Stimulated activated naive B cell treated with anti-CD40 and anti-IgM and Interleukin-4, amounts not matched to agents 10 μg/mL and 1 μg/mL and 100 μg/mL, for 72 hours (primary cell): ENCODE results near the gene UCN.
"Not testable (repeated sequence)": the region's sequence is repeated elsewhere in the genome, so short reads cannot be mapped to it uniquely, and the experiment has no call there.

ENCODE experiments used
- ATAC-seq, 2 donors: fragments of 150-1000 bp; cut with Tn5 transposase; replicated peaks; 2 replicates each; pipeline ENCODE4 v1.10.0; 2021; ENCODE audit warnings: moderate library complexity in 1 of 2
- DNase-seq: peaks from one replicate; pipeline ENCODE4 v3.0.0; 2021
- H3K27ac Mint-ChIP-seq: one replicate; pipeline ENCODE4 v1.8.0; 2022; ENCODE audit warnings: mild to moderate bottlenecking, mixed read lengths
- H3K27me3 Mint-ChIP-seq, 2 donors: one replicate each; pipeline ENCODE4 v1.8.0; 2022; ENCODE audit warnings: mixed read lengths in 2 of 2
- H3K36me3 Mint-ChIP-seq, 2 donors: one replicate each; pipeline ENCODE4 v1.8.0; 2022; ENCODE audit warnings: mixed read lengths in 2 of 2, mild to moderate bottlenecking in 1 of 2
- H3K4me1 Mint-ChIP-seq, 2 donors: one replicate each; pipeline ENCODE4 v1.8.0; 2022; ENCODE audit warnings: mixed read lengths in 2 of 2, mild to moderate bottlenecking in 1 of 2
- H3K4me3 Mint-ChIP-seq, 2 donors: one replicate each; pipeline ENCODE4 v1.8.0; 2022; ENCODE audit warnings: mild to moderate bottlenecking in 2 of 2, mixed read lengths in 2 of 2, moderate library complexity in 1 of 2
- H3K9me3 Mint-ChIP-seq, 2 donors: one replicate each; pipeline ENCODE4 v1.8.0; 2022; ENCODE audit warnings: mixed read lengths in 2 of 2, mild to moderate bottlenecking in 1 of 2

UCN gene

DNA sequence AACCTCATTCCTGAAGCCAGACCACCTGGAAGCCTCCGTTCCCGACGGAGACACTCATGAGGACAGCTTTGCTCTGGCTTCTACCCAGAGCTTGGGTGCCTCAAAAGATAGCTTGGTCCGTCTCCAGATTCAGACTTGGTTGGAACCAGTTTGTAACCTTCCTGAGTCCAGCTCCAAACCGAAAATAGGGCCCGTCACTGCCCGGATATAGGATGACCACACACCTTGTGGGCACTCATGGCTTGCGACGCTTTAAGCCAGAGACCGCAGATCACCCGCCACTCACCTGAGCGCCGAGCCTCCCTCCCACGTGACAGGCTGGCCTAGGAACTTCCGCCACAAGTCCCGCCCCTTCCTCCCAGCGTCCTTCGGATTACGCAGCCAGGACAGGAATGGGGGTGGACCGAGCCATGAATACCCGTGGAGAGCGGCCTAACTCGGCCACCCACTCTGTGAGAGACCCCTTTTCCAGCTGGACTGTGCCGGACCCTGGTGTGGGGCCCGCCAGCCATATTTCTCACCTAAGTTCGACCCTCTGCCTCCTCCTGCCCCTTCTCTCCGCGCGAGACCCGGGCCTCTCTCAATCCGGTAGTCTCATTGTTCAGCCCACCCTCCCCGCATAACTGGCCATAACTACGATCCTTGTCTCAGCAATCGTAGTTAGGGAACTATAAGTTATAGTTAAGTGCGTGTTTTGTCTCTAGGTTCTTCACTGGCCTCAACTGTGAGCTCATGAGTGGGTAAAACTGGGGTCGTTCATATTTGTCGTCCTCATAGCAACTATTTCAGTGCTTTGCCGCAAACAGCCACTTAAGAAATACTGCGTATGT lies 14.7 kb upstream of the UCN start, which contains the start of gene MPV17:
Gene MPV17, minus strand, starts transcription at position 332 of the 830 bp plus-strand sequence. CDS start 580 bp downstream, outside the sequence.
- Mint-ChIP-seq H3K27me3 (no peaks in the 10 kb centered on the region), H3K9me3 (no peaks in the 10 kb centered on the region), H3K36me3 (peaks cover 31 to 33% of the 10 kb centered on the region in 2 donors), H3K27ac (peak within 1 kb of the TSS; percentile 96), H3K4me3 (peak within 1 kb of the TSS; percentile 88 to 92), H3K4me1 (peaks cover 11 to 35% of the 10 kb centered on the region in 2 donors)
- ATAC-seq (peak; percentile 96), DNase-seq (peak; percentile 84)

DNA sequence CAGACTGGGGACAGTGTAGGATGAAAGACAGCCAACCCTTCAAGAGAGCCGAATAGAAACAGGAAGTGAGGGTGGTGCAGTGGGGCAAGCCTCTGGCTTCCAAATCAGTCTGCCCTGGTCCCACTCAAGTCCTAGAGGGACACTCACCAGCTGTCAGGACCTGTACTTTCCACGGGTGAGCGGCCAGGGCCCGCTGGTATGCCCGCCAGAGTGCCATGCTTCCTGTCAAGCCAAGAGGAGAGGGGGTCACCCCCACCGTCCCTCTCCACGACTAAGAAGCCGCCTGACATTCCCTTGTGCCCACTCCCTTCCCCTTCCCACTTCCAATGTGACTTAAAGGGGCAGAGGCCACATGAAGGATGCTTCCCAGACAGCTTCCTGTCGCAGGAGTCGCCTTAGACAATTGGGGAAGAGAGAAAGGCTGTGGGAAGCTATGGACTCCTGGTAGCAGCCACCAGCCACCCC lies 14.1 kb upstream of the UCN start:
- H3K36me3 Mint-ChIP-seq, result peaks cover 27 to 32% of the 10 kb centered on the region in 2 donors
- peak; percentile 16 for DNase-seq

DNA sequence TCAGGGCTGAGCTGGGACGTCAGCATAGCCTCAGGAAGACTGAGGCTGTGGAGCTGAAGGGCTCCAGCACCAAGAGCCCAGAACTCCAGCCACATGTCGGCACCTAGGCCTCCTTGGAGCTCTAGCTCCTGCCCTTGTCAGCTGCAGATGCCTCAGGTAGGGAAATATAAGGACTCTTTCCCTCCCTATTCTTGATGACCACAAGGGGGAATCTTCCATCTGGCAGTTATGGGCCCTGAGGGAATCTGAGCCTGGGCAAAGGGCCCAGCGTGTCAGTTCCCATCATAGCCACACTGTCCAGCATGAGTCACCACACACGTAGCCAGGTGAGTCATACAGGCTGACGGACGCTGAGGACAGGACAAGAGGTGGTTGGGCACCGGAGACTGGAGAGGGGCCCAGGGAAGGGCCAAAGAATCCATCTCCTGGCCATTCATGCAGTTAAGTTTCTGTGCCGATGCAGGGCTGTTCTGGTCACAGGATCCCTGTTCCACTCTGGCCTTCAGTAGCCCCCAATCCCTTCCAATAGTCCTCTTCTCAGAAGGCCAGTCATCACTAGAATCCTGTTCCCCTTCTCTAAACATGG lies 12.8 kb upstream of the UCN start:
- Mint-ChIP-seq H3K4me3 (peak overlapping the region in 1 of 2 donors; percentile 1), H3K36me3 (peaks cover 16 to 28% of the 10 kb centered on the region in 2 donors), H3K27ac (no peak overlapping the region), H3K4me1 (peaks cover 9 to 25% of the 10 kb centered on the region in 2 donors), H3K27me3 (no peaks in the 10 kb centered on the region), H3K9me3 (no peaks in the 10 kb centered on the region)
- DNase-seq (no peak), ATAC-seq (no peak)

More for the DNA sequence above, 14.1 kb upstream of the UCN start:
- H3K27ac Mint-ChIP-seq, result peak overlapping the region; percentile 96
- peaks cover 11 to 35% of the 10 kb centered on the region in 2 donors for H3K4me1 Mint-ChIP-seq
- no peaks in the 10 kb centered on the region for H3K9me3 Mint-ChIP-seq
- ATAC-seq, result peak; percentile 63 to 66
- peak overlapping the region; percentile 88 to 92 for H3K4me3 Mint-ChIP-seq
- no peaks in the 10 kb centered on the region for H3K27me3 Mint-ChIP-seq

DNA sequence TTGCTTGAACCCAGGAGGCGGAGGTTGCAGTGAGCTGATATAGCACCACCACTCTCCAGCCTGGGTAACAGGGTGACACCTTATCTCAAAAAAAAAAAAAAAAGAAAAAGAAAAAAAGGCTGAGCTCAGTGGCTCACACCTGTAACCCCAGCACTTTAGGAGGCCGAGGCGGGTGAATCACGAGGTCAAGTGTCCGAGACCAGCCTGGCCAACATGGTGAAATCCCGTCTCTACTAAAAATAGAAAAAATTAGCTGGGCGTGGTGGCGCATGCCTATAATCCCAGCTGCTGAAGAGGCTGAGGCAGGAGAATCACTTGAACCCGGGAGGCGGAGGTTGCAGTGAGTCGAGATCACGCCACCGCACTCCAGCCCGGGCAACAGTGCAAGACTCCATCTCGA lies 11.6 kb upstream of the UCN start:
- Mint-ChIP-seq H3K36me3 (peaks cover 11 to 23% of the 10 kb centered on the region in 2 donors), H3K4me1 (peaks cover 9 to 25% of the 10 kb centered on the region in 2 donors)
- not testable (repeated sequence) for H3K27ac Mint-ChIP-seq, DNase-seq, H3K27me3 Mint-ChIP-seq, H3K4me3 Mint-ChIP-seq, ATAC-seq, H3K9me3 Mint-ChIP-seq

DNA sequence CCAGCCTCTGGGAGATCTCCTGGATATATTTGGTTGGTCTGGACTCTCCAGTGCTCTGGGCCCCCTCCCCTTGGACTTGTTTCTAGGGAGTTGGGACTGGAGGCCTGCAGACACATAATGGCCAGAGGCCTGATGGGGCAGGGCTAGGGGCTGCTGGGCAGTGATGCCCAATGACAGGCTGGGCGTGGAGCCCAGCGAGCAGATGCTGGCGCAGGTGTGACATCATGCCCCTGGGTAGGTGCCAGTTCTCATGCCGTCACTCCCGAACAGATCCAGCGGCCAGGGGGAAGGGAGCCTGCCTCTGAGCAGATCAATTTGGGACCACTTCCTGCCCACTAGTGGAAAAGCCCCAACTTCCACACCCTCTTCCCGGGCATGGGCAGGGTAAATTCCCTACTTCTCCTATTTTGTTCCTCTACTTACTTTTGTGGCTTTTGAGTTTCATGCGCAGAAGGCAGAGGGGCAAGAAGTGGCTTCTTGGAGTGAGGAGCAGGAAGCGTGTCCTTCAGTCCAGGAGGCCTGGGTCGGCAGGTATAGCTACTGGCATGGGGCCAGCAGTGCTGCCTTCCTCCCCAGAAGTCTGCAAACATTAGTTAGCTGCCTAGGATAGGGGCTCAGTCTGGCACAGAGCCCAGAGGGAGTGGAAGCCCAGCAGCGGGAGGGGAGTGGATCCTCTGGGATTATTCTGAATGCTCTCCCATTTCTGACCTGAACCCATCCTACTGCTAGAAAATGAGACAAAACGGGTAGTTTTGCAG lies 8.6 kb upstream of the UCN start:
- Mint-ChIP-seq H3K27me3 (no peaks in the 10 kb centered on the region), H3K36me3 (peaks cover 20 to 30% of the 10 kb centered on the region in 2 donors), H3K9me3 (no peaks in the 10 kb centered on the region), H3K4me3 (no peak overlapping the region), H3K4me1 (peaks cover 5 to 11% of the 10 kb centered on the region in 2 donors), H3K27ac (no peak overlapping the region)
- DNase-seq (no peak), ATAC-seq (no peak)

DNA sequence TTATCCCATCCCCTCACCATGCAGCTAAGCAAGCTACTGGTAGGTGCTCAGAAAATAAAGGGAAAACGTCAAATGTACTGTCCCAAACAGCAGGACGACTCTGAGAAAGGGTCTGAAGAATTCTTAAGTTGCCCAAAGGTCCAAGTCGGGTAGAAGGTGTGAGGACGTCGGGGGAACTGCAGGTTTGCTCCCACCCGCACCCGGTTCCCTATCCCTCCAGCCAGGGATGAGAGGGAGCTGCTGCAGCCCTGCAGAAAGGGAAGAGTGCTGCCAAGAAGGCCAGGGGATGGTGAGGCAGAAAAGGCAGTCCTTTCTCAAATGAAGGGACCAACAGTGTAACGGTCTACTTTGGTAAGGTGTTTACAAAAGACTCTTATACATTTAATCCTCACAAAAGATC lies 6.9 kb upstream of the UCN start:
- Mint-ChIP-seq H3K4me1 (no peaks in the 10 kb centered on the region), H3K27me3 (no peaks in the 10 kb centered on the region), H3K4me3 (no peak overlapping the region), H3K9me3 (no peaks in the 10 kb centered on the region), H3K27ac (no peak overlapping the region), H3K36me3 (peaks cover 27 to 39% of the 10 kb centered on the region in 2 donors)
- no peak for DNase-seq
- ATAC-seq, result no peak

DNA sequence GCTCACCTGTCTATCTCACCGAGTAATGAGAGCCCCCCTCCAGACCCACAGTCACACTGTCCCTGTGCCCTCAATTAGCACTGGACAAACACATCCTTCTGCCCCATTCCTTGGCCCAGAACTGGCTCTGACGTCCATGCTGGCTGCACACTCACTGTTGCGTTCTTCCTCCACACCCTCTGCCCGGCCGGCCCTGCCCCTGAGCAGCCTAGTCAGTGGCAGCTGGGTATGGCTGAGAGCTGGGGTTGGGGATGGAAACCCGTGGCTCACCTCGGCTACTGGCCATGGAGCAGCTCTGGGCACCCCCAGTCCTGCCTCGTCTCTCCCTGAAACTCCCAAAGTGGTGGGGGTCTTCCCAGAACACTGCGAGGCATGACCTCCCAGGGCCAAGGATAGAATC lies 6.5 kb upstream of the UCN start:
- peak overlapping the region; percentile 77 for H3K27ac Mint-ChIP-seq
- H3K9me3 Mint-ChIP-seq, result no peaks in the 10 kb centered on the region
- ATAC-seq (no peak), DNase-seq (no peak)
- H3K4me3 Mint-ChIP-seq, result no peak overlapping the region
- peaks cover 29 to 42% of the 10 kb centered on the region in 2 donors for H3K36me3 Mint-ChIP-seq
- H3K4me1 Mint-ChIP-seq, result no peaks in the 10 kb centered on the region
- H3K27me3 Mint-ChIP-seq, result no peaks in the 10 kb centered on the region

DNA sequence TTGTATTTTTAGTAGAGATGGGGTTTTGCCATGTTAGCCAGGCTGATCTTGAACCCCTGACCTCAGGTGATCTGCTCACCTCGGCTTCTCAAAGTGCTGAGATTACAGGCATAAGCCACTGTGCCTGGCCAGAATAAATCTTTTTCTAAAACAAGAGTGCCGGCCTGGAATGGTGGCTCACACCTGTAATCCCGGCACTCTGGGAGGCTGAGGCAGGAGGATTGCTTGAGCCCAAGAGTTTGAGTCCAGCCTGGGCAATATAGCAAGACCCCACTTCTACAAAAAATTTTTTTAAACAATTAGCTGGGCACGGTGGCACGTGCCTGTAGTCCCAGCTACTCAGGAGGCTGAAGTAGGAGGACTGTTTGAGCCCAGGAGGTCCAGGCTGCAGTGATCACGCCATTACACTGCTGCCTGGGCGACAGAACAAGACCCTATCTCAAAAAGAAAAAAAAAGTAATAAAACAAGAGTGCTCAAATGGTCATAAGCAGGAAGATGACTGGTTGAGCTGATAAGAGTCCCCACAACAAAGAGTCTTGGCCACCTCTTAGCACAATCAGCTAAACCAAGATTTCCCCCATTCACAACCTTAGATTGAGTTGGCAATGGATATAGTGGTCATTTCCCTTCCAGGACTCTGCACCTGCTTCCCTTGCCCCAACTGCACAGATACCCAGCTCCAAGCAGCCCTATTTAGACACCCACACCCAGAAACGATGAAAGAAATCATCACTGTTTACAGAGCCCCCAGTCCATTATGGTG lies 5.8 kb upstream of the UCN start:
- H3K4me1 Mint-ChIP-seq, result no peaks in the 10 kb centered on the region
- H3K4me3 Mint-ChIP-seq, result no peak overlapping the region
- no peak for DNase-seq
- no peaks in the 10 kb centered on the region for H3K9me3 Mint-ChIP-seq
- no peak for ATAC-seq
- no peaks in the 10 kb centered on the region for H3K27me3 Mint-ChIP-seq
- H3K36me3 Mint-ChIP-seq, result peaks cover 32 to 48% of the 10 kb centered on the region in 2 donors
- no peak overlapping the region for H3K27ac Mint-ChIP-seq

DNA sequence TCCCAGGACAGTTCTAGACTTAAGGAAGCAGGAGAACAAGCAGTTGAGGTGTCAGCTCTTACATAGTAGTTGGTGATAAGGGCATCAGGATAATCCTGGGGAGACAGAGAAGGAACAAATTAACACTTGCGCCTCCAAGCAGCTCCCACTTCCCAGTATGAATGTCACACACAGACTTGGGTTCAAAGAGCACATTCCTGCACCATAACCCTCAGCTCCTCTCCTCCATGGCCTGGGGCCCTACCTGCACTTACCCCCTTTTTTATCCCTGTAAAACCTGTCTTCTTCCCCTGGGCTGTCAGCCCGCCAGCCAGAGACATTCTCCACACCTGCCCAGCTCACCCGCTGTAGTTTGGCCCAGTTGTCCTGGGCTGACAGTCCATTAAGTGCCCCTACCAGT lies 3.9 kb upstream of the UCN start:
- Mint-ChIP-seq H3K4me3 (no peak overlapping the region), H3K4me1 (peaks cover 1 to 3% of the 10 kb centered on the region in 2 donors), H3K27me3 (peaks cover 2 to 3% of the 10 kb centered on the region in 2 donors), H3K36me3 (peaks cover 36 to 52% of the 10 kb centered on the region in 2 donors), H3K27ac (peak overlapping the region; percentile 68), H3K9me3 (no peaks in the 10 kb centered on the region)
- DNase-seq (no peak), ATAC-seq (no peak)

DNA sequence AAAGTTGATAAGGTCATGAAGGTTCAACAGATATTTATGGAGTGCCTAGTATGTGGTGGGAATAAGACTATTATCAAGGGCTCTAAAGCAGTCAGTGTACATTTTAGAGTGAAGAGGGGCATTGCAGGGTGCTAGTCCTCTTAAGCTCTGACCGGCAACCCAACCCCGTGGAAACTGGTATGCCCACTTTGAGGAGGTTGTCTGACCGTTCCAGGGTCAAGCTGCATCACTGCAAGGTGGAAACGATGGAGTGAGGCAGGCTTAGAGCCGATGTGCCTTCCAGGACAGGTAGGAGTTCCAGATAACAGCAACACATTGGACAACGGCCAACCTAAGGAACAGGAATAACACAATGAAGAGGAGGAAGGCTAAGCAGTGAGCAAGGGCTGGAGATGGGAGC lies 1.4 kb upstream of the UCN start:
- DNase-seq, result no peak

DNA sequence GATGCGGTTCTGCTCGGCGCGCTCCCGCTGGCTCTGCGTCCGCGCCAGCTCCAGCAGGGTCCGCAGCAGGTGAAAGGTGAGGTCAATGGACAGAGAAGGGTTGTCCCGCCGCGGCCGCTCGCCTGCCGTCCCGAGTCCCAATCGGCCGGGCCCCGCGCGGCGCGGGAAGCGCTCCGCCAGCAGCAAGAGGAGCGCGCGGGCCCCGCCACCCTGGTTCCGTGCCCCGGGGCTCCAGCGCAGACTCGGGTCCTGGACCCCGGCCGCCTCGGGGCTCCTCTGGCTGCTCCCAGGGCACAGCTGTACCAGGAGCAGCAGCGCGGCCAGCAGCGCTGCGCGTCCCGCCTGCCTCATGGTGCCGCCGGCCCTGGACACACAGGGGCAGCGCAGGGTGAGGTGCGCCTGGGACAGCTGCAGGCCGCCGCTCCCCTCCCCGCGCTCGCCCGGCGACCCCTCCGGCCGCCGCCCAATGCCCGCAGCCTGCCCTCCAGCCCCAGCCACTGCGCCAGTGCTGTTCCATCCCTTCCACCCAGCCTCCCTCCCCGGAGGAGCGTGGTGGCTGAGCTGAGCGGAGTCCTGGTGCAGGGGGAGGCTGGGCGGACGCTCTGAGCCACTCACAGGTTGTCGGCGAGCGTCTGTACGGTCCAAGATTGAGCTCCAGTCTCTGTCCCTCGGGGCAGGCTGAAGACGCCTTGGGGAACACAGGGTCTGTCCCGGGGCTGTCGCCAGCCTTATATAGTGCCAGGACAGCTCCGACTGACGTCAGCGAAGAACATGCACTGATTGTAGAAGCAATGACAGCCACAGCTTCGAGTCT lies 493 bp downstream of the UCN start:
- Mint-ChIP-seq H3K27ac (no peak overlapping the region), H3K4me3 (no peak overlapping the region), H3K9me3 (no peaks in the 10 kb centered on the region), H3K36me3 (peaks cover 26 to 35% of the 10 kb centered on the region in 2 donors), H3K27me3 (peaks cover 24 to 32% of the 10 kb centered on the region in 2 donors), H3K4me1 (peaks cover 7 to 15% of the 10 kb centered on the region in 2 donors)
- no peak for ATAC-seq
- no peak for DNase-seq

More for the DNA sequence above, 1.4 kb upstream of the UCN start:
- no peak for ATAC-seq
- H3K36me3 Mint-ChIP-seq, result peaks cover 31 to 39% of the 10 kb centered on the region in 2 donors
- peaks cover 19 to 28% of the 10 kb centered on the region in 2 donors for H3K27me3 Mint-ChIP-seq
- H3K27ac Mint-ChIP-seq, result no peak overlapping the region
- H3K9me3 Mint-ChIP-seq, result no peaks in the 10 kb centered on the region
- peaks cover 5 to 15% of the 10 kb centered on the region in 2 donors for H3K4me1 Mint-ChIP-seq
- H3K4me3 Mint-ChIP-seq, result no peak overlapping the region

DNA sequence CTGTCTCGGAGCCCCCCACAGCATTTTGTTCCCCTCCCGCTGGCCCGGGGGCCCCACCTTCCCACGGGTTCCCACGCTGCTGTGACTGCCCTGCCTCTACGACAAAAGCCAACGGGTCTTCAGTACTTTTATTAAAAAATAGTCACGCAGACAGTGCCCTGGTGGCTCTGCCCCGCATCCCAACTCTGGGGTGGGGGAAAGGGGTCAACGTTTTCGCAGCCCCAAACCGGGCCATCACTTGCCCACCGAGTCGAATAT lies 1.0 kb downstream of the UCN start:
- Mint-ChIP-seq H3K9me3 (no peaks in the 10 kb centered on the region), H3K4me3 (peak overlapping the region; percentile 69 to 78), H3K27me3 (peaks cover 24 to 32% of the 10 kb centered on the region in 2 donors), H3K27ac (no peak overlapping the region), H3K36me3 (peaks cover 22 to 30% of the 10 kb centered on the region in 2 donors), H3K4me1 (peaks cover 7 to 15% of the 10 kb centered on the region in 2 donors)
- no peak for DNase-seq
- no peak for ATAC-seq
